GM23338 (cell line): ENCODE measurements around the gene CELSR1. TPM values are rescaled to one million over a fixed set of nuclear protein-coding genes. Genes with fewer than 3 reads are reported as not detected.

Experiments
- ATAC-seq: fragments of 200-7000 bp; cut with Tn5 transposase; 3 replicates; pipeline ENCODE4 v1.9.1; 2020
- DNase-seq: peaks from one replicate; pipeline ENCODE4 v3.0.0-alpha.2; 2015; ENCODE audit warnings: low spot score
- H2AFZ ChIP-seq: fragments of 200-600 bp; sonication (generic); 2 replicates; pipeline ENCODE4 v1.8.0; 2016; ENCODE audit warnings: antibody characterized with exemption, mild to moderate bottlenecking, moderate library complexity
- H3F3A ChIP-seq: fragments of 200-600 bp; sonication (generic); replicated peaks from 2 replicates; pipeline ENCODE4 v1.8.0; 2017; ENCODE audit warnings: antibody characterized with exemption, mixed run types, low read depth
- H3K27ac ChIP-seq: fragments of 200-600 bp; sonication (generic); 2 replicates; pipeline ENCODE4 v1.6.1; 2016; ENCODE audit warnings: low read depth
- H3K27me3 ChIP-seq: fragments of 200-600 bp; sonication (generic); 2 replicates; pipeline ENCODE4 v1.8.0; 2016; ENCODE audit warnings: mild to moderate bottlenecking, mixed run types, moderate library complexity; ENCODE audit not compliant: insufficient read depth
- H3K36me3 ChIP-seq: fragments of 200-600 bp; sonication (generic); 2 replicates; pipeline ENCODE4 v1.8.0; 2016; ENCODE audit warnings: mild to moderate bottlenecking; ENCODE audit not compliant: insufficient read depth
- H3K4me1 ChIP-seq: fragments of 200-600 bp; sonication (generic); 2 replicates; pipeline ENCODE4 v1.8.0; 2016; ENCODE audit warnings: mild to moderate bottlenecking, moderate library complexity; ENCODE audit not compliant: insufficient read depth
- H3K4me2 ChIP-seq: fragments of 200-600 bp; sonication (generic); 2 replicates; pipeline ENCODE4 v1.7.1; 2017; ENCODE audit warnings: mixed run types
- H3K4me3 ChIP-seq: fragments of 200-600 bp; sonication (generic); 2 replicates; pipeline ENCODE4 v1.6.1; 2016; ENCODE audit warnings: mixed run types
- H3K79me2 ChIP-seq: fragments of 200-600 bp; sonication (generic); replicated peaks from 2 replicates; pipeline ENCODE4 v1.8.0; 2017; ENCODE audit warnings: mild to moderate bottlenecking; ENCODE audit not compliant: insufficient read depth
- H3K9me2 ChIP-seq: fragments of 200-600 bp; sonication (generic); 2 replicates; pipeline ENCODE4 v1.8.0; 2017; ENCODE audit not compliant: insufficient read depth
- H4K20me1 ChIP-seq: fragments of 200-600 bp; sonication (generic); replicated peaks from 2 replicates; pipeline ENCODE4 v1.8.0; 2017; ENCODE audit warnings: mild to moderate bottlenecking; ENCODE audit not compliant: insufficient read depth
- H3K27ac Mint-ChIP-seq: 2 replicates; pipeline ENCODE4 v1.8.0; 2020; ENCODE audit warnings: inconsistent platforms, mild to moderate bottlenecking, moderate library complexity, mixed read lengths
- H3K27me3 Mint-ChIP-seq: 3 replicates; pipeline ENCODE4 v1.8.0; 2022; ENCODE audit warnings: low read depth, mild to moderate bottlenecking, moderate library complexity, mixed read lengths, inconsistent platforms; ENCODE audit not compliant: insufficient read depth, poor library complexity
- H3K36me3 Mint-ChIP-seq: 3 replicates; pipeline ENCODE4 v1.8.0; 2021; ENCODE audit warnings: low read depth, mild to moderate bottlenecking, inconsistent platforms, moderate library complexity, mixed read lengths
- H3K4me1 Mint-ChIP-seq: 3 replicates; pipeline ENCODE4 v1.8.0; 2020; ENCODE audit warnings: mild to moderate bottlenecking, inconsistent platforms, mixed read lengths
- H3K4me3 Mint-ChIP-seq: 3 replicates; pipeline ENCODE4 v1.8.0; 2021; ENCODE audit warnings: moderate library complexity, mild to moderate bottlenecking, inconsistent platforms, mixed read lengths
- H3K9me3 Mint-ChIP-seq: 3 replicates; pipeline ENCODE4 v1.8.0; 2020; ENCODE audit warnings: moderate library complexity, mild to moderate bottlenecking, inconsistent platforms, mixed read lengths
- CTCF ChIP-seq, 2 experiments: fragments of 200-600 bp in 1 of 2; sonication (generic) in 1 of 2; conservative IDR thresholded peaks; 2 replicates each; pipeline versions ENCODE4 v1.5.1 to v1.6.1; 2016 to 2017; ENCODE audit warnings: antibody characterized with exemption in 2 of 2, low read depth in 2 of 2, mild to moderate bottlenecking in 2 of 2, moderate library complexity in 1 of 2
- ETS1 ChIP-seq: IDR thresholded peaks from 2 replicates; pipeline ENCODE4 v1.6.1; 2016; ENCODE audit warnings: antibody characterized with exemption
- NANOG ChIP-seq: IDR thresholded peaks from 2 replicates; pipeline ENCODE4 v1.6.1; 2016; ENCODE audit warnings: antibody characterized with exemption, borderline replicate concordance
- REST ChIP-seq: IDR thresholded peaks from one replicate; pipeline ENCODE4 v1.6.1; 2018; ENCODE audit warnings: antibody characterized with exemption; ENCODE audit not compliant: unreplicated experiment
- polyA plus RNA-seq: library from polyadenylated mRNA; unstranded; fragments of >200 nt; fragmentation: Nextera tagmentation; extraction: Ambion mirVana; gene quantifications from 2 replicates; pipeline ENCODE4 v1.2.1, GENCODE V29; 2016
- total RNA-seq: library from RNA; depleted of rRNA; stranded (reverse); fragments of >200 nt; shearing (Covaris generic); gene quantifications from 2 replicates; pipeline ENCODE4 v1.2.3, GENCODE V29; 2014

Gene CELSR1
- total and polyA plus RNA-seq, 2 experiments from 2014 or later: 4.8 to 20.4 TPM

GRCh38 chr22:46524203-46524740 lies 13.1 kb downstream of the CELSR1 start (continued):
- no peak for TF ChIP-seq ETS1
- TF ChIP-seq CTCF (conservative IDR thresholded peaks at IDR 0.05; ENCODE audit: low read depth in 2 of 2): no peak
- TF ChIP-seq REST: no peak

- Histone ChIP-seq H3K27me3 (no peaks in the 10 kb centered on the region), H3K4me2 (no peak overlapping the region), H3K9me2 (no peaks in the 10 kb centered on the region), H3K27ac (no peak overlapping the region), H3K36me3 (no peaks in the 10 kb centered on the region), H3K4me1 (no peaks in the 10 kb centered on the region), H2AFZ (no peak overlapping the region), H3F3A (no peaks in the 10 kb centered on the region), H4K20me1 (no peaks in the 10 kb centered on the region), H3K79me2 (no peaks in the 10 kb centered on the region), H3K4me3 (no peak overlapping the region)
- DNase-seq: no peak
- Mint-ChIP-seq H3K4me1 (peaks cover 14% of the 10 kb centered on the region), H3K36me3 (no peaks in the 10 kb centered on the region; the same call in 2 of the 3 replicates), H3K27me3 (peaks cover 10% of the 10 kb centered on the region), H3K27ac (no peak overlapping the region), H3K9me3 (no peaks in the 10 kb centered on the region), H3K4me3 (no peak overlapping the region)
- no peak for TF ChIP-seq ETS1
- TF ChIP-seq REST: no peak
- TF ChIP-seq NANOG: no peak
- ATAC-seq: peak; percentile 85
Observed at GRCh38 chr22:46522797-46523196, 14.6 kb downstream of the CELSR1 start.
